Osteocyte (in vitro differentiated cells): ENCODE data around the gene ZCCHC7. TPM values are rescaled to one million over a fixed set of nuclear protein-coding genes. Genes with fewer than 3 reads are reported as not detected.

ENCODE experiments used
- DNase-seq: peaks from one replicate; pipeline ENCODE4 v3.0.0; 2021; ENCODE audit warnings: mixed read lengths; ENCODE audit not compliant: unreplicated experiment; ENCODE audit errors: extremely low spot score
- H3K27ac Mint-ChIP-seq: one replicate; pipeline ENCODE4 v1.8.0; 2021; ENCODE audit warnings: mild to moderate bottlenecking, mixed read lengths; ENCODE audit not compliant: unreplicated experiment
- H3K27me3 Mint-ChIP-seq: one replicate; pipeline ENCODE4 v1.8.0; 2021; ENCODE audit warnings: mixed read lengths; ENCODE audit not compliant: unreplicated experiment
- H3K36me3 Mint-ChIP-seq: one replicate; pipeline ENCODE4 v1.8.0; 2021; ENCODE audit warnings: mixed read lengths; ENCODE audit not compliant: unreplicated experiment
- H3K4me1 Mint-ChIP-seq: one replicate; pipeline ENCODE4 v1.8.0; 2021; ENCODE audit warnings: mixed read lengths; ENCODE audit not compliant: unreplicated experiment
- H3K4me3 Mint-ChIP-seq: one replicate; pipeline ENCODE4 v1.8.0; 2021; ENCODE audit warnings: mild to moderate bottlenecking, moderate library complexity, mixed read lengths; ENCODE audit not compliant: unreplicated experiment
- H3K9me3 Mint-ChIP-seq: one replicate; pipeline ENCODE4 v1.8.0; 2021; ENCODE audit warnings: mixed read lengths; ENCODE audit not compliant: unreplicated experiment
- CTCF ChIP-seq: fragments of 200-600 bp; sonication (generic); IDR thresholded peaks from 2 replicates; pipeline ENCODE4 v1.5.0; 2021; ENCODE audit warnings: antibody characterized with exemption, mild to moderate bottlenecking, moderate library complexity
- total RNA-seq: library from RNA; stranded (reverse); gene quantifications from 2 replicates; pipeline ENCODE4 v1.2.1, GENCODE V29; 2021

The ZCCHC7 gene
- total RNA-seq, 1 donor from 2014 or later: 22.8 TPM

- no peak for DNase-seq
- TF ChIP-seq CTCF: no peak
- Mint-ChIP-seq H3K9me3 (no peaks in the 10 kb centered on the region), H3K4me1 (peaks cover 5% of the 10 kb centered on the region), H3K27me3 (no peaks in the 10 kb centered on the region), H3K36me3 (no peaks in the 10 kb centered on the region), H3K4me3 (no peak overlapping the region), H3K27ac (no peak overlapping the region)
Measured at GRCh38 chr9:37339923-37340322, 219.5 kb downstream of the ZCCHC7 start.

GRCh38 chr9:37340961-37341360 is 220.6 kb downstream of the ZCCHC7 start:
- H3K9me3 Mint-ChIP-seq: no peaks in the 10 kb centered on the region
- H3K4me1 Mint-ChIP-seq: peaks cover 5% of the 10 kb centered on the region
- H3K27ac Mint-ChIP-seq: no peak overlapping the region
- no peaks in the 10 kb centered on the region for H3K27me3 Mint-ChIP-seq
- H3K4me3 Mint-ChIP-seq: no peak overlapping the region
- no peaks in the 10 kb centered on the region for H3K36me3 Mint-ChIP-seq
- DNase-seq: no peak
- no peak for TF ChIP-seq CTCF

- Mint-ChIP-seq H3K4me1 (peaks cover 5% of the 10 kb centered on the region), H3K4me3 (no peak overlapping the region), H3K27ac (no peak overlapping the region), H3K9me3 (no peaks in the 10 kb centered on the region), H3K36me3 (no peaks in the 10 kb centered on the region), H3K27me3 (no peaks in the 10 kb centered on the region)
- TF ChIP-seq CTCF: no peak
- DNase-seq: no peak
Measured at GRCh38 chr9:37341704-37342103, 221.3 kb downstream of the ZCCHC7 start.

- H3K36me3 Mint-ChIP-seq: no peaks in the 10 kb centered on the region
- H3K9me3 Mint-ChIP-seq: no peaks in the 10 kb centered on the region
- no peak for DNase-seq
- TF ChIP-seq CTCF: no peak
- H3K4me3 Mint-ChIP-seq: no peak overlapping the region
- H3K4me1 Mint-ChIP-seq: peaks cover 5% of the 10 kb centered on the region
- no peak overlapping the region for H3K27ac Mint-ChIP-seq
- H3K27me3 Mint-ChIP-seq: no peaks in the 10 kb centered on the region
Measured at GRCh38 chr9:37342493-37342892, 222.1 kb downstream of the ZCCHC7 start.

GRCh38 chr9:37342895-37343294 is 222.5 kb downstream of the ZCCHC7 start:
- no peaks in the 10 kb centered on the region for H3K36me3 Mint-ChIP-seq
- no peak overlapping the region for H3K4me3 Mint-ChIP-seq
- H3K4me1 Mint-ChIP-seq: peaks cover 5% of the 10 kb centered on the region
- DNase-seq: no peak
- H3K9me3 Mint-ChIP-seq: no peaks in the 10 kb centered on the region
- no peak for TF ChIP-seq CTCF
- no peak overlapping the region for H3K27ac Mint-ChIP-seq
- no peaks in the 10 kb centered on the region for H3K27me3 Mint-ChIP-seq
